CD14-positive monocyte (primary cell): ENCODE data around the gene KIT. TPM values are rescaled to one million over a fixed set of nuclear protein-coding genes. Genes with fewer than 3 reads are reported as not detected.

ENCODE experiments used
- DNase-seq, 3 donors: peaks; one replicate each; pipeline ENCODE4 v3.0.0-alpha.2; 2011 to 2022
- H2AFZ ChIP-seq: 2 replicates; pipeline ENCODE4 v1.6.0; 2012; ENCODE audit warnings: mild to moderate bottlenecking, low read depth, low read length, inconsistent platforms; ENCODE audit not compliant: insufficient read depth, poor library complexity, severe bottlenecking
- H3K27ac ChIP-seq, 2 donors: 1 replicate in 1 of 2; 2 replicates in 1 of 2; pipeline ENCODE4 v1.5.1; 2012 to 2013; ENCODE audit warnings: low read length in 2 of 2, control low read depth in 1 of 2, inconsistent platforms in 1 of 2, low read depth in 1 of 2, mild to moderate bottlenecking in 1 of 2
- H3K27me3 ChIP-seq, 2 donors: one replicate each; pipeline versions ENCODE4 v1.6.0 to v1.6.1; 2011 to 2013; ENCODE audit warnings: low read length in 2 of 2; ENCODE audit not compliant: control insufficient read depth in 2 of 2, insufficient read depth in 2 of 2
- H3K36me3 ChIP-seq, 2 donors: replicated peaks in 1 of 2; 1 replicate in 1 of 2; 2 replicates in 1 of 2; pipeline versions ENCODE4 v1.5.1 to v1.6.1; 2012 to 2013; ENCODE audit warnings: low read length in 2 of 2, control low read depth in 1 of 2, inconsistent platforms in 1 of 2, mild to moderate bottlenecking in 1 of 2; ENCODE audit not compliant: insufficient read depth in 2 of 2, control insufficient read depth in 1 of 2
- H3K4me1 ChIP-seq, 2 donors: 1 replicate in 1 of 2; 2 replicates in 1 of 2; pipeline versions ENCODE4 v1.5.1 to v1.6.1; 2012 to 2013; ENCODE audit warnings: low read length in 2 of 2, control low read depth in 1 of 2, inconsistent platforms in 1 of 2, mild to moderate bottlenecking in 1 of 2, moderate library complexity in 1 of 2; ENCODE audit not compliant: insufficient read depth in 2 of 2, control insufficient read depth in 1 of 2
- H3K4me2 ChIP-seq: replicated peaks from 2 replicates; pipeline ENCODE3; 2012; ENCODE audit warnings: low read length, moderate library complexity, mild to moderate bottlenecking; ENCODE audit not compliant: poor library complexity, severe bottlenecking; ENCODE audit errors: extremely low read depth
- H3K4me3 ChIP-seq, 3 experiments: fragments of 200-600 bp in 1 of 3; sonication (generic) in 1 of 3; replicated peaks in 1 of 3; 1 replicate in 2 of 3; 2 replicates in 1 of 3; pipeline ENCODE4 v1.5.1; 2011 to 2013; ENCODE audit warnings: low read length in 3 of 3, mild to moderate bottlenecking in 3 of 3, control low read depth in 2 of 3, low read depth in 2 of 3, inconsistent platforms in 1 of 3, moderate library complexity in 1 of 3
- H3K79me2 ChIP-seq: 2 replicates; pipeline ENCODE4 v1.6.0; 2012; ENCODE audit warnings: mild to moderate bottlenecking, control low read depth, inconsistent platforms, low read length, moderate library complexity; ENCODE audit not compliant: insufficient read depth
- H3K9ac ChIP-seq: 2 replicates; pipeline ENCODE4 v1.6.0; 2017; ENCODE audit warnings: low read length, mild to moderate bottlenecking; ENCODE audit not compliant: insufficient read depth, poor library complexity, severe bottlenecking
- H3K9me3 ChIP-seq, 2 donors: replicated peaks in 1 of 2; 1 replicate in 1 of 2; 2 replicates in 1 of 2; pipeline versions ENCODE4 v1.5.1 to v1.6.1; 2012 to 2013; ENCODE audit warnings: low read length in 2 of 2, control low read depth in 1 of 2; ENCODE audit not compliant: control insufficient read depth in 1 of 2, insufficient read depth in 1 of 2
- H4K20me1 ChIP-seq: 2 replicates; pipeline ENCODE4 v1.6.0; 2012; ENCODE audit warnings: mild to moderate bottlenecking, low read length, control low read depth, moderate library complexity; ENCODE audit not compliant: insufficient read depth
- H3K27ac Mint-ChIP-seq, 7 donors: one replicate each; pipeline ENCODE4 v1.8.0; 2020; ENCODE audit warnings: mild to moderate bottlenecking in 7 of 7, mixed read lengths in 7 of 7, moderate library complexity in 6 of 7, inconsistent platforms in 2 of 7
- H3K27me3 Mint-ChIP-seq, 3 donors: one replicate each; pipeline ENCODE4 v1.8.0; 2021 to 2022; ENCODE audit warnings: low read depth in 3 of 3, mild to moderate bottlenecking in 3 of 3, mixed read lengths in 3 of 3, moderate library complexity in 3 of 3, inconsistent platforms in 1 of 3
- H3K36me3 Mint-ChIP-seq, 2 donors: one replicate each; pipeline ENCODE4 v1.8.0; 2020; ENCODE audit warnings: mixed read lengths in 2 of 2, inconsistent platforms in 1 of 2, mild to moderate bottlenecking in 1 of 2
- H3K4me1 Mint-ChIP-seq: one replicate; pipeline ENCODE4 v1.8.0; 2020; ENCODE audit warnings: mild to moderate bottlenecking, mixed read lengths
- H3K4me3 Mint-ChIP-seq, 2 donors: one replicate each; pipeline ENCODE4 v1.8.0; 2020; ENCODE audit warnings: mild to moderate bottlenecking in 2 of 2, mixed read lengths in 2 of 2, moderate library complexity in 1 of 2
- H3K9me3 Mint-ChIP-seq, 7 donors: one replicate each; pipeline ENCODE4 v1.8.0; 2020 to 2022; ENCODE audit warnings: mixed read lengths in 7 of 7, mild to moderate bottlenecking in 6 of 7, moderate library complexity in 6 of 7, inconsistent platforms in 2 of 7
- CTCF ChIP-seq: fragments of 200-600 bp; IDR thresholded peaks from one replicate; pipeline ENCODE4 v1.8.0; 2022; ENCODE audit warnings: antibody characterized with exemption, mild to moderate bottlenecking
- WGBS: methylation state at CpG from one replicate; pipeline ENCODE4 v1.1.5; 2013; ENCODE audit warnings: missing lambda C conversion rate; ENCODE audit not compliant: insufficient coverage; 5-methylcytosine and 5-hydroxymethylcytosine counted together
- intact Hi-C, 2 donors: fragments of 100-400 bp; cut with micrococcal nuclease; formaldehyde crosslinking; loops; one replicate each; pipeline versions ENCODE4 v1.15.0 to v1.15.1; 2023
- polyA plus RNA-seq, 3 donors: library from polyadenylated mRNA; depleted of rRNA in 1 of 3; unstranded in 2 of 3; stranded (reverse) in 1 of 3; fragments of 300-500 nt in 2 of 3; fragments of >200 nt in 1 of 3; fragmentation: Illumina TruSeq in 2 of 3; gene quantifications; 1 replicate in 2 of 3; 2 replicates in 1 of 3; pipeline ENCODE4 v1.2.3, GENCODE V29; 2012 to 2021

The KIT gene
- polyA plus RNA-seq, 3 donors = not detected

GRCh38 chr4:54714631-54715030 is 56.9 kb downstream of the KIT start:
- H3K4me1 Mint-ChIP-seq = peaks cover 7% of the 10 kb centered on the region

GRCh38 chr4:54716478-54717065 is 58.8 kb downstream of the KIT start:
- Histone ChIP-seq H3K4me3 (no peak overlapping the region), H3K36me3 (no peaks in the 10 kb centered on the region), H3K79me2 (no peaks in the 10 kb centered on the region), H2AFZ (no peak overlapping the region), H3K4me2 (no peak overlapping the region), H3K4me1 (no peaks in the 10 kb centered on the region), H3K9ac (no peak overlapping the region), H3K27me3 (no peaks in the 10 kb centered on the region), H3K27ac (no peak overlapping the region), H3K9me3 (no peaks in the 10 kb centered on the region), H4K20me1 (no peaks in the 10 kb centered on the region)
- intact Hi-C loops = no loop called here
- no peaks in the 10 kb centered on the region for H3K4me1 Mint-ChIP-seq
- H3K27me3 Mint-ChIP-seq = no peaks in the 10 kb centered on the region
- no peak for TF ChIP-seq CTCF
- no peak overlapping the region for H3K4me3 Mint-ChIP-seq
- no peaks in the 10 kb centered on the region for H3K36me3 Mint-ChIP-seq
- WGBS = 80% methylated on average over 1 of the region's 5 CpGs
- DNase-seq = no peak
- H3K9me3 Mint-ChIP-seq = peaks cover 0 to 3% (median 0%) of the 10 kb centered on the region in 7 donors
- H3K27ac Mint-ChIP-seq = no peak overlapping the region

More at GRCh38 chr4:54714631-54715030, 56.9 kb downstream of the KIT start:
- H3K27ac Mint-ChIP-seq = no peak overlapping the region
- H3K27me3 ChIP-seq = no peaks in the 10 kb centered on the region
- no peaks in the 10 kb centered on the region for H3K36me3 ChIP-seq
- no peak for TF ChIP-seq CTCF
- H3K27me3 Mint-ChIP-seq = no peaks in the 10 kb centered on the region
- no peak overlapping the region for H3K27ac ChIP-seq
- H3K4me3 ChIP-seq = no peak overlapping the region
- H3K4me3 Mint-ChIP-seq = no peak overlapping the region
- H3K9me3 ChIP-seq = no peaks in the 10 kb centered on the region
- peaks cover 0 to 5% (median 0%) of the 10 kb centered on the region in 7 donors for H3K9me3 Mint-ChIP-seq
- no peaks in the 10 kb centered on the region for H3K79me2 ChIP-seq
- intact Hi-C loops = no loop called here
- peaks cover 6% of the 10 kb centered on the region in 2 donors for H3K4me1 ChIP-seq
- H4K20me1 ChIP-seq = no peaks in the 10 kb centered on the region
- 81% methylated on average over 6 of the region's 8 CpGs for WGBS
- no peak for DNase-seq
- no peak overlapping the region for H3K9ac ChIP-seq
- H2AFZ ChIP-seq = no peak overlapping the region
- no peaks in the 10 kb centered on the region for H3K36me3 Mint-ChIP-seq
- H3K4me2 ChIP-seq = no peak overlapping the region
